Neural progenitor cell (in vitro differentiated cells): ENCODE measurements around the gene GOLGA3. TPM values are rescaled to one million over a fixed set of nuclear protein-coding genes. Genes with fewer than 3 reads are reported as not detected.

Experiments used
- DNase-seq: peaks from one replicate; pipeline ENCODE4 v3.0.0-alpha.2; 2016; ENCODE audit warnings: low spot score
- H2AFZ ChIP-seq: fragments of 200-600 bp; sonication (generic); replicated peaks from 2 replicates; pipeline ENCODE4 v1.6.1; 2016; ENCODE audit warnings: antibody characterized with exemption
- H3F3A ChIP-seq: fragments of 200-600 bp; sonication (generic); 2 replicates; pipeline ENCODE4 v1.6.1; 2016; ENCODE audit warnings: antibody characterized with exemption, low read depth
- H3K27ac ChIP-seq: fragments of 200-600 bp; sonication (generic); 2 replicates; pipeline ENCODE4 v1.5.1; 2016; ENCODE audit warnings: mild to moderate bottlenecking
- H3K27me3 ChIP-seq: fragments of 200-600 bp; sonication (generic); 2 replicates; pipeline ENCODE4 v1.6.1; 2016; ENCODE audit warnings: mild to moderate bottlenecking, moderate library complexity
- H3K36me3 ChIP-seq: fragments of 200-600 bp; sonication (generic); 2 replicates; pipeline ENCODE4 v1.5.1; 2016
- H3K4me1 ChIP-seq: fragments of 200-600 bp; sonication (generic); 2 replicates; pipeline ENCODE4 v1.6.1; 2016; ENCODE audit warnings: mixed run types
- H3K4me2 ChIP-seq: fragments of 200-600 bp; sonication (generic); 2 replicates; pipeline ENCODE4 v1.6.1; 2016
- H3K4me3 ChIP-seq: fragments of 200-600 bp; sonication (generic); 2 replicates; pipeline ENCODE4 v1.5.1; 2016
- H3K79me2 ChIP-seq: fragments of 200-600 bp; sonication (generic); 2 replicates; pipeline ENCODE4 v1.6.1; 2016; ENCODE audit warnings: low read depth
- H3K9ac ChIP-seq: fragments of 200-600 bp; sonication (generic); 2 replicates; pipeline ENCODE4 v1.6.1; 2016
- H3K9me3 ChIP-seq: fragments of 200-600 bp; sonication (generic); 2 replicates; pipeline ENCODE4 v1.5.1; 2016; ENCODE audit warnings: low read depth
- H4K20me1 ChIP-seq: fragments of 200-600 bp; sonication (generic); 2 replicates; pipeline ENCODE4 v1.6.1; 2016; ENCODE audit warnings: low read depth
- H3K27ac Mint-ChIP-seq: 3 replicates; pipeline ENCODE4 v1.8.0; 2021; ENCODE audit warnings: mixed read lengths
- H3K27me3 Mint-ChIP-seq: 2 replicates; pipeline ENCODE4 v1.8.0; 2022; ENCODE audit warnings: low read depth, mild to moderate bottlenecking, inconsistent platforms, moderate library complexity, mixed read lengths; ENCODE audit not compliant: insufficient read depth
- H3K36me3 Mint-ChIP-seq: 3 replicates; pipeline ENCODE4 v1.8.0; 2021; ENCODE audit warnings: mixed read lengths
- H3K4me1 Mint-ChIP-seq: 3 replicates; pipeline ENCODE4 v1.8.0; 2021; ENCODE audit warnings: mixed read lengths
- H3K4me3 Mint-ChIP-seq: 3 replicates; pipeline ENCODE4 v1.8.0; 2021; ENCODE audit warnings: mild to moderate bottlenecking, moderate library complexity, mixed read lengths
- H3K9me3 Mint-ChIP-seq: 3 replicates; pipeline ENCODE4 v1.8.0; 2020; ENCODE audit warnings: mixed read lengths
- EZH2 ChIP-seq: fragments of 200-600 bp; sonication (generic); IDR thresholded peaks from 2 replicates; pipeline ENCODE4 v1.6.1; 2017; ENCODE audit warnings: antibody characterized with exemption, mild to moderate bottlenecking, moderate library complexity
- EZH2phosphoT487 ChIP-seq: fragments of 200-600 bp; sonication (generic); IDR thresholded peaks from 2 replicates; pipeline ENCODE4 v1.6.1; 2017; ENCODE audit warnings: antibody characterized with exemption
- total RNA-seq: library from RNA; depleted of rRNA; stranded (reverse); fragments of >200 nt; gene quantifications from 2 replicates; pipeline ENCODE4 v1.2.3, GENCODE V29; 2015; ENCODE audit warnings: low replicate concordance
- TF ChIP-seq, protein P1 (sequence below): fragments of 200-600 bp; sonication (generic); IDR thresholded peaks from 2 replicates; pipeline ENCODE4 v1.5.1; 2017; ENCODE audit warnings: antibody characterized with exemption, mild to moderate bottlenecking

The GOLGA3 gene
- total RNA-seq, 1 donor from 2014 or later: 8.5 TPM

DNA sequence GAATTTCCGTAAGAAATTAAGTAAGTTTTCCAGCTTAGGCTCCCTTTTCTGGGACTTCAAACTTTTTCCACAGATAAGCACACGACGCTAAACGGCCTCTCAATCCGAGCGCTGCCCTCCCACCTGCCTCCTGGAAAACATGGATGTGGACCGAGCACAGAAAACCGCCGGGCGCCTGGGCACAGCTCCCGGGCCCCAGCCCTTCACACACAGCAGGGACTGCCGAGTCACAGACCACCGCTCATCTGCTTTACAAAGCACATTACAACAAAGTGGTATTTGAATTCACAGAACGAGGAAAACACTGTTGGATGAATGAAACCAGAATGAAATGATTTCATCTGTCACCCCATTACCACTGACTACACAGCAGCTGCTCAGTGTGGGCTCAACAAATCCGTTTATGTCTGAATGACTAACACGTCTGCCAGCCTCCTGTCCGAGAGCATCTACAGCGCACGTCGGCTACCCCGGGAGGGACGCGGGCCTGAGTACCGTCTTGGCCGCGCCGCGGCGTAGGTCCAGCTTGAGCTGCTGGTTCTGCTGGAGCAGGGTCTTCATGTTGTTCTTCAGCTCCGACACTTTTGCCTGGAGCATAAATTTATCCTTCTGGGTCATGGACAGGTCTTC lies 53.9 kb downstream of the GOLGA3 start:
- H3K9me3 ChIP-seq: no peaks in the 10 kb centered on the region
- Mint-ChIP-seq H3K27me3 (peaks cover 3% of the 10 kb centered on the region), H3K4me3 (no peak overlapping the region), H3K27ac (no peak overlapping the region), H3K4me1 (no peaks in the 10 kb centered on the region), H3K9me3 (no peaks in the 10 kb centered on the region), H3K36me3 (peaks cover 10% of the 10 kb centered on the region)
- no peaks in the 10 kb centered on the region for H3K27me3 ChIP-seq
- H3K4me2 ChIP-seq: no peak overlapping the region
- no peak overlapping the region for H3K27ac ChIP-seq
- H3K79me2 ChIP-seq: no peaks in the 10 kb centered on the region
- no peaks in the 10 kb centered on the region for H3K4me1 ChIP-seq
- TF ChIP-seq, protein P1, sequence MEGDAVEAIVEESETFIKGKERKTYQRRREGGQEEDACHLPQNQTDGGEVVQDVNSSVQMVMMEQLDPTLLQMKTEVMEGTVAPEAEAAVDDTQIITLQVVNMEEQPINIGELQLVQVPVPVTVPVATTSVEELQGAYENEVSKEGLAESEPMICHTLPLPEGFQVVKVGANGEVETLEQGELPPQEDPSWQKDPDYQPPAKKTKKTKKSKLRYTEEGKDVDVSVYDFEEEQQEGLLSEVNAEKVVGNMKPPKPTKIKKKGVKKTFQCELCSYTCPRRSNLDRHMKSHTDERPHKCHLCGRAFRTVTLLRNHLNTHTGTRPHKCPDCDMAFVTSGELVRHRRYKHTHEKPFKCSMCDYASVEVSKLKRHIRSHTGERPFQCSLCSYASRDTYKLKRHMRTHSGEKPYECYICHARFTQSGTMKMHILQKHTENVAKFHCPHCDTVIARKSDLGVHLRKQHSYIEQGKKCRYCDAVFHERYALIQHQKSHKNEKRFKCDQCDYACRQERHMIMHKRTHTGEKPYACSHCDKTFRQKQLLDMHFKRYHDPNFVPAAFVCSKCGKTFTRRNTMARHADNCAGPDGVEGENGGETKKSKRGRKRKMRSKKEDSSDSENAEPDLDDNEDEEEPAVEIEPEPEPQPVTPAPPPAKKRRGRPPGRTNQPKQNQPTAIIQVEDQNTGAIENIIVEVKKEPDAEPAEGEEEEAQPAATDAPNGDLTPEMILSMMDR: no peak
- DNase-seq: no peak
- no peaks in the 10 kb centered on the region for H3K36me3 ChIP-seq
- no peak overlapping the region for H2AFZ ChIP-seq
- H3F3A ChIP-seq: peaks cover 2% of the 10 kb centered on the region
- H4K20me1 ChIP-seq: no peaks in the 10 kb centered on the region
- no peak overlapping the region for H3K4me3 ChIP-seq
- no peak overlapping the region for H3K9ac ChIP-seq

GRCh38 chr12:132774159-132774558 lies 54.5 kb downstream of the GOLGA3 start:
- no peak overlapping the region for H3K4me3 Mint-ChIP-seq
- Histone ChIP-seq H3K27ac (no peak overlapping the region), H3K36me3 (no peaks in the 10 kb centered on the region), H3K4me1 (no peaks in the 10 kb centered on the region), H3K79me2 (no peaks in the 10 kb centered on the region), H3K9ac (no peak overlapping the region), H3K4me2 (no peak overlapping the region), H2AFZ (no peak overlapping the region), H3K27me3 (no peaks in the 10 kb centered on the region), H4K20me1 (no peaks in the 10 kb centered on the region), H3K9me3 (no peaks in the 10 kb centered on the region), H3K4me3 (no peak overlapping the region), H3F3A (peaks cover 8% of the 10 kb centered on the region)
- no peaks in the 10 kb centered on the region for H3K9me3 Mint-ChIP-seq
- peaks cover 2% of the 10 kb centered on the region for H3K27me3 Mint-ChIP-seq
- peaks cover 7% of the 10 kb centered on the region for H3K36me3 Mint-ChIP-seq
- no peak overlapping the region for H3K27ac Mint-ChIP-seq
- TF ChIP-seq EZH2: no peak
- TF ChIP-seq EZH2phosphoT487: no peak
- TF ChIP-seq, protein P1: no peak
- no peaks in the 10 kb centered on the region for H3K4me1 Mint-ChIP-seq
- DNase-seq: no peak

DNA sequence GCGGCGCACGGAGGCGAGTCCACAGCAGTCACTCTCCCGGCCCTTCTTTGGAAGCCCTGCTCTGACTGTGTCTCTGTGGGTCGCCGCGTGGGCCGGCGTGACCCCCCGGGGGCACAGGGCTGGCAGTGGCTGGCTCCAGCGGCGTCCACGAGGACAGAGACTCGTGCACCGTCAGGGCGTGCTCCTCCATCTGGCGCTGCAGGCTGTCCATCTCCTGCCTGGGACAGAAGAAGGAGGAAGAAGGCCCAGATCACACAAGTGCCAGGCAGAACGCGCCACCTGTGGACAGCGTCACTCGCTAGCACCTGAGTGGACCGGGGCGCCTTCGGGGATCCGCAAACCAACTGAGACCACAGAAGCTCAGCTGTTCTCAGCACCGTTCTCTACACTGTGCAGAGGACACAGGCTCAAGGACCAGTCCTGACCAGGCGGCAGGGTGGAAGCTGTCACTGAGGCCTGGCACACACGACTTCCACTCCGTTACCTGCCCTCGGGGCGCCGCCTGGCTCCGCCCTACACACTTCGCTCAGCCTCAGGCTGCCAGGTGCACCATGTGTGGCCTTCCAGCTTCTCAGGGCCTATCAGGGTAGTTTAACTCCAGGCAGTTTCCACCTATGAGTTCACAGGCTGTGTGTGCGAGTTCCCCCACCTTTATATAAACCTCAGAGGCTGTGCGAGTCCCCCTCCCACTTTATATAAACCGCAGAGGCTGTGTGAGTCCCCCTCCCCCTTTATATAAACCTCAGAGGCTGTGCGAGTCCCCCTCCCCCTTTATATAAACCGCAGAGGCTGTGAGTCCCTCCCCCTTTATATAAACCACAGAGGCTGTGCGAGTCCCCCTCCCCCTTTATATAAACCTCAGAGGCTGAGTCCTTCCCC lies 55.4 kb downstream of the GOLGA3 start:
- H3K9ac ChIP-seq: no peak overlapping the region
- H4K20me1 ChIP-seq: no peaks in the 10 kb centered on the region
- no peak overlapping the region for H3K4me3 ChIP-seq
- Mint-ChIP-seq H3K9me3 (no peaks in the 10 kb centered on the region), H3K27ac (no peak overlapping the region), H3K4me3 (no peak overlapping the region), H3K4me1 (peaks cover 3% of the 10 kb centered on the region), H3K27me3 (peaks cover 2% of the 10 kb centered on the region), H3K36me3 (peaks cover 7% of the 10 kb centered on the region)
- H3K4me1 ChIP-seq: peaks cover 4% of the 10 kb centered on the region
- no peak overlapping the region for H2AFZ ChIP-seq
- no peak overlapping the region for H3K4me2 ChIP-seq
- no peaks in the 10 kb centered on the region for H3K79me2 ChIP-seq
- no peaks in the 10 kb centered on the region for H3K9me3 ChIP-seq
- H3K27me3 ChIP-seq: no peaks in the 10 kb centered on the region
- no peak for DNase-seq
- TF ChIP-seq EZH2 (no peak), EZH2phosphoT487 (no peak)
- TF ChIP-seq, protein P1: no peak
- H3K36me3 ChIP-seq: no peaks in the 10 kb centered on the region
- H3K27ac ChIP-seq: no peak overlapping the region
- peaks cover 16% of the 10 kb centered on the region for H3F3A ChIP-seq
